T47D (cell line): Measurements from ENCODE around the gene LPIN2.

ENCODE experiments used
- DNase-seq, 2 experiments: peaks; one replicate each; pipeline versions ENCODE4 v3.0.0 to v3.0.0-alpha.2; 2011 to 2012; ENCODE audit warnings: low read depth in 1 of 2, low spot score in 1 of 2
- JUND ChIP-seq: IDR thresholded peaks from 2 replicates; pipeline ENCODE4 v1.6.1; 2012; ENCODE audit warnings: low read depth
- in situ Hi-C: cut with HindIII; loops from 2 replicates; pipeline ENCODE4 v1.10.0; 2016; ENCODE audit warnings: low sequenced_read_pairs, low pct_unique_long_range_greater_than_20kb

LPIN2 gene

DNA sequence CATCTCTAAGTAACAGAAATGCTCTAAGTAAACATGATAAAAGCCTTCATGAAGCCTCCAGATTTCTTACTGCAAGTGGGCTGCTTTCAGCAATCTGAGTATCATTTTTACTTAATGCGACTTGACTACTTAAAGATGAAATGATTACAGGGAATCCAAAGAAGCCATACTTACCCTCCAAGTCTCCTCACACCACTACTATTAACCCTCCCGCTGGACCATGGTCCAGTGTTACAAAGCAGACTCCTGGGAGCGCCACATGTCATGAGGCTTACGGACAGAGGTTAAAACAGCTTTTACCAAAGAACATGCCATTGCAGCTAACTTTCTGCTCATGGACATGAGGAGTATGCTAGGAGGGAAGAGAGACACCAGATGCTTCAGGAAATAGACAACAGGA lies 46.4 kb downstream of the LPIN2 start:
- in situ Hi-C loops, result no loop called here
- DNase-seq, result no peak
- no peak for TF ChIP-seq JUND

DNA sequence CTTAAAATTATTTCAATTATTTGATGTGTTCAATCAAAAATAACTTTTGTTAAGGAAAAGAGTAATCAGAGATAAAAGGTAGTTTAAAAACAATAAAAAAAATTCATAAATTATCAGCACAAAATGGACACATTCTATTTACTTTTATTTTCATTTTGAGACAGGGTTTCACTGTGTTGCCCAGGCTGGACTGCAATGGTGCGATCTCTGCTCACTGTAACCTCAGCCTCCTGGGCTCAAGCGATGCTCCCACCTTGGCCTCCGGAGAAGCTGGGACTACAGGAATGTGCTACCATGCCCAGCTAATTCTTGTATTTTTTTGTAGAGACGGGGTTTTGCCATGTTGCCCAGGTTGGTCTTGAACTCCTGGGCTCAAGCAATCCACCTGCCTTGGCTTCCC lies 47.1 kb downstream of the LPIN2 start:
- DNase-seq, result no peak
- in situ Hi-C loops, result no loop called here
- TF ChIP-seq JUND, result no peak

DNA sequence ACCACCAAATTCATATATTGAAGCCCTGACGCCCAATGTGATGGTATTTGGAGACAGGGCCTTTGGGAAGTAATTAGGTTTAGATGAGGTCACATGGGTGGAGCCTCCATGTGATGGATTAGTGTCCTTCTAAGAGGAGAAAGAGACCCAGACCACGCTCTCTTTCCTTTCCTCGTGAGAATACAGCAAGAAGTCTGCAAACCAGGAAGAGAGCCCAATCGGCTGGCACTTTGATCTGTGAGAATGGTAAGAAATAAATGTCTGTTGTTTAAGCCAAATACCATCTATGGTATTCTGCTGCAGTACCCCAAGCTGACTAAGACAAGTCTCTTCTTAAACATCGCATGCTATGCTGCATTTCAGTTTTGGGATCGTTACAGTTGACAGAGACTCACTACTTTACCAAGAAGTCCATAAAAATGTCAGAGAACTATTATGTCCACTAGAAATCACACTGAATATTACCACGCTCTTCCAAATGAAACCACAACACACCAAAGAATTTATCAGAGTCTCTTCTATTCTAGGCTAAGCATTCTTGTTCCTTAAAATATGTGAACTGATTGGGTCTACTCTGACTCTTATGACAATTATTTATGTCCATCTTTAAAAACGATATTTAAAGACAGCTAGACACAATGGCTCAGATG lies 48.5 kb downstream of the LPIN2 start:
- no peak for DNase-seq
- in situ Hi-C loops, result no loop called here

More for the DNA sequence above, 48.5 kb downstream of the LPIN2 start:
- no peak for TF ChIP-seq JUND
